ENCODE results near the gene GLI3.

DNA sequence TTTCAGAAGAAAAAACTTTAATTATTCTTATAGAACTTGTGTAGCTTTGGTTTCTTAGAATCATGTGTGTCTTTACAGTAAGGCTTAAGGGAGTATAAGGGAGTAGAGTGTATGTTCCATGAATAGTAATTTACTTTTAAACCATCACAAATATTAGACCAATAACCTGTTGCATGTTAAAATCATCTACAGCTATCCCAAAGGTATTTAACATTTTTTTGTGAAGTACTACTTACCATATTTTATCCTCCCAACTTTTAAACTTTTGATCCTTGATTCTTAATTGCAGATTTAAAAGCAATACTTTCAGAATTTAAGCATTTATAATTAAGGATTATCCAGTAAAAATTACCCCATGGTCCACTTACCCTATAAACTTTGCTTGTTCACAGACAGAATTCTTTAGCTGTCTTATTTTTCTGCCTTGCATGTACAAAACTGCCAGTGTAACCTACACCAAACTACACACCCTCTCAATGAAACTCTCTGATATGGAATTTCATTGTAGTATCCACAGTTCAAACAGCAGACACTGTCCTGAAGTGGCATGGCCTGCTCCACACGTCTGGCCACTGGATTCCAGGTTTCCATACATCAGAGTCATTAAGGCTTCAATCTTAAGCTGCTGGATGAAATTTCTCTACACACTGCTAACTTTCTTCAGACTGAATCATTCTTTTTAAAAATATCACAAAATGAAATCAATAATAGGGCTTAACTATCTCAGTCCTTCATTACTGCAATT is 5.8 kb downstream of the GLI3 start:
- TF ChIP-seq CTCF (IDR thresholded peaks at IDR 0.05) (no peak), POLR2A (IDR thresholded peaks at IDR 0.05) (no peak), POLR2AphosphoS5 (IDR thresholded peaks at IDR 0.05) (no peak), EP300 (IDR thresholded peaks at IDR 0.05) (no peak)

Measured in suprapubic skin (tissue), 4 donors.